GM23248 (cell line): ENCODE measurements around the gene SLC9A9. TPM values are rescaled to one million over a fixed set of nuclear protein-coding genes. Genes with fewer than 3 reads are reported as not detected.

Experiments used
- DNase-seq: peaks from one replicate; pipeline ENCODE4 v3.0.0-alpha.2; 2015
- H2AFZ ChIP-seq: fragments of 200-600 bp; sonication (generic); 2 replicates; pipeline ENCODE4 v1.6.1; 2016; ENCODE audit warnings: antibody characterized with exemption
- H3F3A ChIP-seq: fragments of 200-600 bp; sonication (generic); 2 replicates; pipeline ENCODE4 v1.6.1; 2016; ENCODE audit warnings: mild to moderate bottlenecking, antibody characterized with exemption, mixed run types; ENCODE audit not compliant: insufficient read depth
- H3K27ac ChIP-seq: fragments of 200-600 bp; sonication (generic); 2 replicates; pipeline ENCODE4 v1.5.1; 2016; ENCODE audit warnings: mild to moderate bottlenecking
- H3K27me3 ChIP-seq: fragments of 200-600 bp; sonication (generic); replicated peaks from 2 replicates; pipeline ENCODE4 v1.6.1; 2016; ENCODE audit warnings: mild to moderate bottlenecking; ENCODE audit not compliant: insufficient read depth
- H3K36me3 ChIP-seq: fragments of 200-600 bp; sonication (generic); 2 replicates; pipeline ENCODE4 v1.6.1; 2016; ENCODE audit warnings: low read depth, mild to moderate bottlenecking
- H3K4me1 ChIP-seq: fragments of 200-600 bp; sonication (generic); 2 replicates; pipeline ENCODE4 v1.6.1; 2016; ENCODE audit warnings: mild to moderate bottlenecking; ENCODE audit not compliant: insufficient read depth
- H3K4me2 ChIP-seq: fragments of 200-600 bp; sonication (generic); one replicate; pipeline ENCODE4 v1.6.1; 2016; ENCODE audit warnings: mild to moderate bottlenecking; ENCODE audit not compliant: unreplicated experiment
- H3K4me3 ChIP-seq: fragments of 200-600 bp; sonication (generic); 2 replicates; pipeline ENCODE4 v1.5.1; 2016; ENCODE audit warnings: mild to moderate bottlenecking
- H3K79me2 ChIP-seq: fragments of 200-600 bp; sonication (generic); 2 replicates; pipeline ENCODE4 v1.6.1; 2016; ENCODE audit warnings: mild to moderate bottlenecking; ENCODE audit not compliant: insufficient read depth
- H3K9ac ChIP-seq: fragments of 200-600 bp; sonication (generic); 2 replicates; pipeline ENCODE4 v1.6.1; 2016; ENCODE audit warnings: mild to moderate bottlenecking
- H3K9me2 ChIP-seq: fragments of 200-600 bp; sonication (generic); 2 replicates; pipeline ENCODE4 v1.6.1; 2016; ENCODE audit warnings: mixed run types, mild to moderate bottlenecking, moderate library complexity; ENCODE audit not compliant: insufficient read depth
- H3K9me3 ChIP-seq: fragments of 200-600 bp; sonication (generic); one replicate; pipeline ENCODE4 v1.6.1; 2017; ENCODE audit warnings: low read depth
- H4K20me1 ChIP-seq: fragments of 200-600 bp; sonication (generic); 2 replicates; pipeline ENCODE4 v1.6.0; 2016; ENCODE audit not compliant: insufficient read depth
- EZH2 ChIP-seq: fragments of 200-600 bp; sonication (generic); IDR thresholded peaks from 2 replicates; pipeline ENCODE4 v1.6.1; 2018; ENCODE audit warnings: antibody characterized with exemption, mild to moderate bottlenecking; ENCODE audit not compliant: insufficient read depth, poor library complexity, severe bottlenecking
- EZH2phosphoT487 ChIP-seq: fragments of 200-600 bp; sonication (generic); IDR thresholded peaks from 2 replicates; pipeline ENCODE4 v1.6.1; 2018; ENCODE audit warnings: antibody characterized with exemption, moderate library complexity, mild to moderate bottlenecking, low read depth; ENCODE audit not compliant: insufficient read depth
- WGBS, 2 experiments: methylation state at CpG; one replicate each; pipeline ENCODE4 v1.1.6; 2015 to 2017; ENCODE audit warnings: low lambda C conversion rate in 2 of 2, low coverage in 1 of 2; ENCODE audit errors: missing lambda C conversion rate in 2 of 2; 5-methylcytosine and 5-hydroxymethylcytosine counted together
- in situ Hi-C: fragments of 300-500 bp; cut with MboI; formaldehyde crosslinking; loops from 2 replicates; pipeline ENCODE4 v1.15.0; 2020
- polyA plus RNA-seq: library from polyadenylated mRNA; unstranded; fragments of >200 nt; fragmentation: Nextera tagmentation; extraction: Ambion mirVana; gene quantifications from 2 replicates; pipeline ENCODE4 v1.2.1, GENCODE V29; 2016
- total RNA-seq: library from RNA; depleted of rRNA; stranded (reverse); fragments of >200 nt; shearing (Covaris generic); gene quantifications from 2 replicates; pipeline ENCODE4 v1.2.3, GENCODE V29; 2014

Gene SLC9A9
- total and polyA plus RNA-seq, 2 experiments from 2014 or later: 2.8 to 3.2 TPM

GRCh38 chr3:143249014-143249413, 599.3 kb downstream of the SLC9A9 start:
- Histone ChIP-seq H3K36me3 (no peaks in the 10 kb centered on the region), H3K9me2 (no peaks in the 10 kb centered on the region), H3K79me2 (no peaks in the 10 kb centered on the region), H3K4me1 (no peaks in the 10 kb centered on the region), H3K27ac (no peak overlapping the region), H3K4me3 (no peak overlapping the region), H4K20me1 (no peaks in the 10 kb centered on the region), H3K9me3 (no peaks in the 10 kb centered on the region), H3F3A (no peaks in the 10 kb centered on the region), H3K4me2 (no peak overlapping the region), H3K9ac (no peak overlapping the region), H3K27me3 (no peaks in the 10 kb centered on the region), H2AFZ (no peak overlapping the region)
- in situ Hi-C loops: no loop called here
- no peak for TF ChIP-seq EZH2
- TF ChIP-seq EZH2phosphoT487: no peak
- DNase-seq: no peak
- WGBS, 2 experiments: 86 to 93% methylated on average over 2 of the region's 2 CpGs

DNA sequence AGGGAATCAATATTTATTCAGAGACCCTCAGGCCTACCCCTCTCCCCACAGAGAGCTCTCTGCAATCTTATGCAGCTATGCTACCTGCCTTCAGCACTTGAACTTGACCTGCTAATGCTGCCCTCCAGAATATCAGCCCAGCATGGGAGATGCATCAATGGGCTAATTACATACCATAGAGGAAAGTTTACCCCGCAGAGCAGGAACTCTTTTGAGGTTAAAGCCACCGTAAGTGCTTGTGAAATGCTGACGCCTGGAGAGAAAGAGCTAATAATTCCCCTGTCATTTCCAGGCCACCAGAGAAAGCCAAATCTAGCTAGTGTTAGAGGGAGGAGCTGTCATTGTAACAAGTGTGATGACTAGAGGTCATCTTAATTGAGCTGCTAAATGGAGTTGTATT, 601.2 kb downstream of the SLC9A9 start:
- Histone ChIP-seq H3F3A (no peaks in the 10 kb centered on the region), H4K20me1 (no peaks in the 10 kb centered on the region), H3K9me2 (no peaks in the 10 kb centered on the region; the same call in 1 of the 2 replicates), H3K4me1 (peaks cover 2% of the 10 kb centered on the region; the same call in 1 of the 2 replicates), H3K9me3 (no peaks in the 10 kb centered on the region), H3K27me3 (no peaks in the 10 kb centered on the region), H3K4me3 (no peak overlapping the region), H2AFZ (no peak overlapping the region), H3K79me2 (no peaks in the 10 kb centered on the region), H3K27ac (no peak overlapping the region), H3K36me3 (no peaks in the 10 kb centered on the region), H3K9ac (no peak overlapping the region), H3K4me2 (no peak overlapping the region)
- TF ChIP-seq EZH2phosphoT487: no peak
- no peak for TF ChIP-seq EZH2
- in situ Hi-C loops: no loop called here
- WGBS, 2 experiments: 74% methylated on average over 3 of the region's 3 CpGs
- DNase-seq: no peak

DNA sequence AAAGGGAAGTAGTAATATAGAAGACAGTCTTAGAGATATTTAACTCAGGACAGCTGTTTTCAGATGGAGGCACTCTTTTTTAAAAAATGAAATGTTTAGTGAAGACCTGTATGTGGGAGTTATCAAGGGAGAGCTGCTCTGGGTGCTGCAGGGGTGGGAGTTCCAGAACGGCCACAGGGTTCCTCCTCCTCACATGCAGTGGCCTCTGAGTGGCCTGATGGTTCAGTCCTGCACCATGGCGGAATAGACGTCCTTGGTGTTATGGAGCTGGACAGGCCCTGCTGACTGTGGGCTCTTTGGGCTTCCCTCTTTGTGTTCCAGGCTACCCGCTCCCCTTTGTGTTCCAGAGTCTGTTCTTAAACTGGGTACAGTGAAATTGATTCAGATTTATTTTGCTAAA, 602.6 kb downstream of the SLC9A9 start:
- no peak for DNase-seq
- Histone ChIP-seq H3K79me2 (no peaks in the 10 kb centered on the region), H3K27ac (no peak overlapping the region), H3K36me3 (no peaks in the 10 kb centered on the region), H3K4me3 (no peak overlapping the region), H2AFZ (no peak overlapping the region), H3K9ac (no peak overlapping the region), H3K4me2 (no peak overlapping the region), H3K9me3 (no peaks in the 10 kb centered on the region), H3K4me1 (peaks cover 16% of the 10 kb centered on the region), H3F3A (peaks cover 12% of the 10 kb centered on the region), H3K27me3 (no peaks in the 10 kb centered on the region), H3K9me2 (no peaks in the 10 kb centered on the region; the same call in 1 of the 2 replicates), H4K20me1 (no peaks in the 10 kb centered on the region)
- in situ Hi-C loops: no loop called here
- WGBS, 2 experiments: 82 to 84% methylated on average over 4 of the region's 4 CpGs
- TF ChIP-seq EZH2 (no peak), EZH2phosphoT487 (no peak)

DNA sequence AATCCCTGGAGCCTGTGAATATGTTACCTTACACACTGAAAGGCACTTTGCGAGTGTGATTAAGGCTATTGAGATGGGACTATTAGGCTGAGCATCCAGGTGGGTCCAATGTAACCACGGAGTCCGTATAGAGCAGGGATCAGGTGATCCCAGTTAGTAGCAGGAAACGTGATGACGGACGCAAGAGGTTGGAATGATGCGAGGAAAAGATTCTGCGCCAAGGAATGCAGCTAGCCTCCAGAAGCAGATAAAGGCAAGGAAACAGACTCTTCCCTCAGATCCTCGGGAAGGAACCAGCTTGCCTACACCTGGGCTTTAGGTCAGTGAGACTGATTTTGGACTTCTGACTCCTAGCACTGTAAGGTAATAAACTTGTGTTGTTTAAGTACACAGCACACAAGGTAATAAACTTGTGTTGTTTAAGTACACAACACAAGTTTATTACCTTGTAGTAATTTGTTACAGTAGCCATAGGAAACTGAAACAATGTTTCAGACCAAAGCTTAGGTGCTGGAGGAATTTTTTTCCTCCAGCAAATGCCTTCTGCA, 603.7 kb downstream of the SLC9A9 start:
- H3K9me2 ChIP-seq: no peaks in the 10 kb centered on the region; the same call in 1 of the 2 replicates
- H4K20me1 ChIP-seq: no peaks in the 10 kb centered on the region
- H3K36me3 ChIP-seq: no peaks in the 10 kb centered on the region
- no peak overlapping the region for H3K27ac ChIP-seq
- peaks cover 17% of the 10 kb centered on the region for H3F3A ChIP-seq
- in situ Hi-C loops: no loop called here
- no peaks in the 10 kb centered on the region for H3K9me3 ChIP-seq
- no peak overlapping the region for H3K9ac ChIP-seq
- no peak for DNase-seq
- no peaks in the 10 kb centered on the region for H3K27me3 ChIP-seq
- no peak overlapping the region for H3K4me3 ChIP-seq
- H3K4me1 ChIP-seq: peaks cover 19% of the 10 kb centered on the region
- no peak overlapping the region for H2AFZ ChIP-seq
- 81 to 82% methylated on average over 9 of the region's 9 CpGs for WGBS, 2 experiments
- no peak overlapping the region for H3K4me2 ChIP-seq
- TF ChIP-seq EZH2phosphoT487 (no peak), EZH2 (no peak)
- no peaks in the 10 kb centered on the region for H3K79me2 ChIP-seq

DNA sequence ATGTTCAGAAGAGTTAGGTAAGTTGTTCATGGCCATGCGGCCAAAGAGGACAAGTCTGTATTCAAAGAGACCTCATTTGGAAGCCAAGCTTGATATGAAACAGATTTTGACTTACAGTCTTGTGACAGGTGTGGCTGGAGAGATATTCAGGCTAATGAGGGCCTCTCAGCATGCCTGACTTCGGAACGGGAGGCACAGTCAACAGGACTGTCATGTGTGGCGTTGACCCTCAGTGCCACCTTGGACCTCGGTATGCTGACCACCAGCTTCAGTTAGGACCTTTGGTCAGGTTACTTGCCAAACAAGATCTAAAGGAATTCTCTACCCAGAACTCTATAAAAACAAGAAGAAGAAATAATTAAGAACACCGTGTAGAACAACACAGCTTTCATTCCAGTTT, 604.6 kb downstream of the SLC9A9 start:
- 89 to 92% methylated on average over 6 of the region's 6 CpGs for WGBS, 2 experiments
- no peak overlapping the region for H3K4me3 ChIP-seq
- no peak overlapping the region for H2AFZ ChIP-seq
- H3K36me3 ChIP-seq: no peaks in the 10 kb centered on the region
- no peaks in the 10 kb centered on the region for H3K79me2 ChIP-seq
- no peak overlapping the region for H3K9ac ChIP-seq
- H3F3A ChIP-seq: peaks cover 17% of the 10 kb centered on the region
- peaks cover 27% of the 10 kb centered on the region for H3K4me1 ChIP-seq
- H3K27ac ChIP-seq: no peak overlapping the region
- H3K9me2 ChIP-seq: no peaks in the 10 kb centered on the region; the same call in 1 of the 2 replicates
- in situ Hi-C loops: no loop called here
- TF ChIP-seq EZH2: no peak
- no peak for TF ChIP-seq EZH2phosphoT487
- H3K27me3 ChIP-seq: no peaks in the 10 kb centered on the region
- H3K9me3 ChIP-seq: no peaks in the 10 kb centered on the region
- no peaks in the 10 kb centered on the region for H4K20me1 ChIP-seq
- DNase-seq: no peak
- no peak overlapping the region for H3K4me2 ChIP-seq
